Fibroblast of the conjunctiva (primary cell): ENCODE data around the gene FAM174A.
"Not testable (repeated sequence)": the region's sequence is repeated elsewhere in the genome, so short reads cannot be mapped to it uniquely, and the experiment has no call there.

Experiments used
- DNase-seq: peaks from one replicate; pipeline ENCODE4 v3.0.0-alpha.2; 2010; ENCODE audit warnings: low read depth

Gene FAM174A

GRCh38 chr5:100576217-100576751 lies 41.1 kb downstream of the FAM174A start:
- no peak for DNase-seq

GRCh38 chr5:100577506-100577905 lies 42.3 kb downstream of the FAM174A start:
- no peak for DNase-seq

- DNase-seq = no peak
Measured at GRCh38 chr5:100584069-100584468, 48.9 kb downstream of the FAM174A start.

- no peak for DNase-seq
Measured at GRCh38 chr5:100584889-100585288, 49.7 kb downstream of the FAM174A start.

GRCh38 chr5:100590867-100591266 lies 55.7 kb downstream of the FAM174A start:
- no peak for DNase-seq

GRCh38 chr5:100595152-100595811 lies 60.1 kb downstream of the FAM174A start:
- DNase-seq = peak; percentile 81

- no peak for DNase-seq
Measured at GRCh38 chr5:100595812-100596173, 60.6 kb downstream of the FAM174A start.

GRCh38 chr5:100598446-100598845 lies 63.3 kb downstream of the FAM174A start:
- no peak for DNase-seq

- DNase-seq = no peak
Measured at GRCh38 chr5:100600298-100600994, 65.3 kb downstream of the FAM174A start.

- DNase-seq = no peak
Measured at GRCh38 chr5:100603141-100603540, 68.0 kb downstream of the FAM174A start.

- not testable (repeated sequence) for DNase-seq
Measured at GRCh38 chr5:100604021-100604420, 68.8 kb downstream of the FAM174A start.

GRCh38 chr5:100609594-100609993 lies 74.4 kb downstream of the FAM174A start:
- no peak for DNase-seq

- DNase-seq = no peak
Measured at GRCh38 chr5:100614308-100614707, 79.1 kb downstream of the FAM174A start.

GRCh38 chr5:100615362-100615761 lies 80.2 kb downstream of the FAM174A start:
- no peak for DNase-seq

GRCh38 chr5:100616291-100616690 lies 81.1 kb downstream of the FAM174A start:
- DNase-seq = no peak

- DNase-seq = no peak
Measured at GRCh38 chr5:100616981-100617380, 81.8 kb downstream of the FAM174A start.

GRCh38 chr5:100623719-100624118 lies 88.5 kb downstream of the FAM174A start:
- DNase-seq = peak; percentile 3

- no peak for DNase-seq
Measured at GRCh38 chr5:100634937-100635534, 99.9 kb downstream of the FAM174A start.
